ENCODE measurements around the gene STXBP4.

GRCh38 chr17:54972406-54973138, 4.0 kb downstream of the STXBP4 start:
- no peak for TF ChIP-seq CTCF (IDR thresholded peaks at IDR 0.05; ENCODE audit: low read length)
- TF ChIP-seq EZH2 (optimal IDR thresholded peaks at IDR 0.05; ENCODE audit: low read depth, low read length), result no peak

Data from MM.1S (cell line).